GM23338 (cell line): ENCODE results near the gene GJB3. TPM values are rescaled to one million over a fixed set of nuclear protein-coding genes. Genes with fewer than 3 reads are reported as not detected.
A peak's percentile ranks its signal among the peaks of the same experiment; 100 is the strongest.

Experiments used
- ATAC-seq: fragments of 200-7000 bp; cut with Tn5 transposase; 3 replicates; pipeline ENCODE4 v1.9.1; 2020
- DNase-seq: peaks from one replicate; pipeline ENCODE4 v3.0.0-alpha.2; 2015; ENCODE audit warnings: low spot score
- H2AFZ ChIP-seq: fragments of 200-600 bp; sonication (generic); 2 replicates; pipeline ENCODE4 v1.8.0; 2016; ENCODE audit warnings: antibody characterized with exemption, mild to moderate bottlenecking, moderate library complexity
- H3F3A ChIP-seq: fragments of 200-600 bp; sonication (generic); replicated peaks from 2 replicates; pipeline ENCODE4 v1.8.0; 2017; ENCODE audit warnings: antibody characterized with exemption, mixed run types, low read depth
- H3K27ac ChIP-seq: fragments of 200-600 bp; sonication (generic); 2 replicates; pipeline ENCODE4 v1.6.1; 2016; ENCODE audit warnings: low read depth
- H3K27me3 ChIP-seq: fragments of 200-600 bp; sonication (generic); 2 replicates; pipeline ENCODE4 v1.8.0; 2016; ENCODE audit warnings: mild to moderate bottlenecking, mixed run types, moderate library complexity; ENCODE audit not compliant: insufficient read depth
- H3K36me3 ChIP-seq: fragments of 200-600 bp; sonication (generic); 2 replicates; pipeline ENCODE4 v1.8.0; 2016; ENCODE audit warnings: mild to moderate bottlenecking; ENCODE audit not compliant: insufficient read depth
- H3K4me1 ChIP-seq: fragments of 200-600 bp; sonication (generic); 2 replicates; pipeline ENCODE4 v1.8.0; 2016; ENCODE audit warnings: mild to moderate bottlenecking, moderate library complexity; ENCODE audit not compliant: insufficient read depth
- H3K4me2 ChIP-seq: fragments of 200-600 bp; sonication (generic); 2 replicates; pipeline ENCODE4 v1.7.1; 2017; ENCODE audit warnings: mixed run types
- H3K4me3 ChIP-seq: fragments of 200-600 bp; sonication (generic); 2 replicates; pipeline ENCODE4 v1.6.1; 2016; ENCODE audit warnings: mixed run types
- H3K79me2 ChIP-seq: fragments of 200-600 bp; sonication (generic); replicated peaks from 2 replicates; pipeline ENCODE4 v1.8.0; 2017; ENCODE audit warnings: mild to moderate bottlenecking; ENCODE audit not compliant: insufficient read depth
- H3K9me2 ChIP-seq: fragments of 200-600 bp; sonication (generic); 2 replicates; pipeline ENCODE4 v1.8.0; 2017; ENCODE audit not compliant: insufficient read depth
- H4K20me1 ChIP-seq: fragments of 200-600 bp; sonication (generic); replicated peaks from 2 replicates; pipeline ENCODE4 v1.8.0; 2017; ENCODE audit warnings: mild to moderate bottlenecking; ENCODE audit not compliant: insufficient read depth
- H3K27ac Mint-ChIP-seq: 2 replicates; pipeline ENCODE4 v1.8.0; 2020; ENCODE audit warnings: inconsistent platforms, mild to moderate bottlenecking, moderate library complexity, mixed read lengths
- H3K27me3 Mint-ChIP-seq: 3 replicates; pipeline ENCODE4 v1.8.0; 2022; ENCODE audit warnings: low read depth, mild to moderate bottlenecking, moderate library complexity, mixed read lengths, inconsistent platforms; ENCODE audit not compliant: insufficient read depth, poor library complexity
- H3K36me3 Mint-ChIP-seq: 3 replicates; pipeline ENCODE4 v1.8.0; 2021; ENCODE audit warnings: low read depth, mild to moderate bottlenecking, inconsistent platforms, moderate library complexity, mixed read lengths
- H3K4me1 Mint-ChIP-seq: 3 replicates; pipeline ENCODE4 v1.8.0; 2020; ENCODE audit warnings: mild to moderate bottlenecking, inconsistent platforms, mixed read lengths
- H3K4me3 Mint-ChIP-seq: 3 replicates; pipeline ENCODE4 v1.8.0; 2021; ENCODE audit warnings: moderate library complexity, mild to moderate bottlenecking, inconsistent platforms, mixed read lengths
- H3K9me3 Mint-ChIP-seq: 3 replicates; pipeline ENCODE4 v1.8.0; 2020; ENCODE audit warnings: moderate library complexity, mild to moderate bottlenecking, inconsistent platforms, mixed read lengths
- CREB1 ChIP-seq: fragments of 250-450 bp; sonication (Bioruptor Pico); IDR thresholded peaks from 2 replicates; pipeline ENCODE4 v1.5.0; 2020; ENCODE audit warnings: low read depth, mild to moderate bottlenecking, moderate library complexity
- EZH2 ChIP-seq: fragments of 200-600 bp; sonication (generic); IDR thresholded peaks from one replicate; pipeline ENCODE4 v1.8.0; 2017; ENCODE audit warnings: antibody characterized with exemption, mild to moderate bottlenecking, low read depth; ENCODE audit not compliant: unreplicated experiment
- EZH2phosphoT487 ChIP-seq: fragments of 200-600 bp; sonication (generic); IDR thresholded peaks from one replicate; pipeline ENCODE4 v1.8.1; 2018; ENCODE audit warnings: antibody characterized with exemption; ENCODE audit not compliant: unreplicated experiment
- JUNB ChIP-seq: IDR thresholded peaks from one replicate; pipeline ENCODE4 v1.6.1; 2016; ENCODE audit warnings: antibody characterized with exemption; ENCODE audit not compliant: unreplicated experiment
- NANOG ChIP-seq: IDR thresholded peaks from 2 replicates; pipeline ENCODE4 v1.6.1; 2016; ENCODE audit warnings: antibody characterized with exemption, borderline replicate concordance
- POLR2AphosphoS5 ChIP-seq: IDR thresholded peaks from 2 replicates; pipeline ENCODE4 v1.6.1; 2016; ENCODE audit warnings: antibody characterized with exemption, low read depth
- STAT1 ChIP-seq: IDR thresholded peaks from one replicate; pipeline ENCODE4 v1.6.1; 2016; ENCODE audit warnings: antibody characterized with exemption; ENCODE audit not compliant: unreplicated experiment
- ZNF114 ChIP-seq: fragments of 250-450 bp; sonication (Bioruptor Pico); IDR thresholded peaks from 2 replicates; pipeline ENCODE4 v1.5.0; 2020; ENCODE audit warnings: mild to moderate bottlenecking, moderate library complexity
- ZNF331 ChIP-seq: fragments of 250-450 bp; sonication (Bioruptor Pico); IDR thresholded peaks from 2 replicates; pipeline ENCODE4 v1.5.0; 2020; ENCODE audit warnings: low read depth, mild to moderate bottlenecking, moderate library complexity
- polyA plus RNA-seq: library from polyadenylated mRNA; unstranded; fragments of >200 nt; fragmentation: Nextera tagmentation; extraction: Ambion mirVana; gene quantifications from 2 replicates; pipeline ENCODE4 v1.2.1, GENCODE V29; 2016
- total RNA-seq: library from RNA; depleted of rRNA; stranded (reverse); fragments of >200 nt; shearing (Covaris generic); gene quantifications from 2 replicates; pipeline ENCODE4 v1.2.3, GENCODE V29; 2014
- TF ChIP-seq, protein P1 (sequence below): IDR thresholded peaks from one replicate; pipeline ENCODE4 v1.6.1; 2018; ENCODE audit warnings: antibody characterized with exemption; ENCODE audit not compliant: unreplicated experiment
- TF ChIP-seq, protein P2 (sequence below), 2 experiments: fragments of 200-600 bp in 1 of 2; sonication (generic) in 1 of 2; conservative IDR thresholded peaks; 2 replicates each; pipeline versions ENCODE4 v1.5.1 to v1.6.1; 2016 to 2017; ENCODE audit warnings: antibody characterized with exemption in 2 of 2, low read depth in 2 of 2, mild to moderate bottlenecking in 2 of 2, moderate library complexity in 1 of 2
- TF ChIP-seq, protein P3 (sequence below): IDR thresholded peaks from 2 replicates; pipeline ENCODE4 v1.6.1; 2016; ENCODE audit warnings: antibody characterized with exemption

GJB3 gene
- total and polyA plus RNA-seq, 2 experiments from 2014 or later: 0.26 to 0.31 TPM

DNA sequence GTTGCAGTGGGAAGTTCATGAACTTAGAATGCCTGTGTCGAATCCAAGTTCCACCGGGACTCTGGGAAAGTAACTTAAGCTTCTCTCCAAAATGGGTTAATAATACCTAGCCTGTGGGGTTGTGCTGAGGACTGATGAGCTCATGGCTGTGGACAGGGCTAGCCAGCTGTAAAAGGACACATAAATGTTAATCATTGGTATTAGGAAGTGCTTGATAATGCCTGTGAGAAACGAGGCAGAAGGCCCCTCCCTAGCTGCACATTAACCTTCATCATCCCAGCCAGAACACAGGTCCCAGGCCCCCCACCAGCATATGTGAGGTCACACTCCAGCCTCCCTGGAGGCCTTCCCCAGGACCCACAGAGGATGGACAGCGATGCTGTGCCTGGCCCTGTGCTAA lies 22.3 kb upstream of the GJB3 start (continued):
- TF ChIP-seq, protein P1, sequence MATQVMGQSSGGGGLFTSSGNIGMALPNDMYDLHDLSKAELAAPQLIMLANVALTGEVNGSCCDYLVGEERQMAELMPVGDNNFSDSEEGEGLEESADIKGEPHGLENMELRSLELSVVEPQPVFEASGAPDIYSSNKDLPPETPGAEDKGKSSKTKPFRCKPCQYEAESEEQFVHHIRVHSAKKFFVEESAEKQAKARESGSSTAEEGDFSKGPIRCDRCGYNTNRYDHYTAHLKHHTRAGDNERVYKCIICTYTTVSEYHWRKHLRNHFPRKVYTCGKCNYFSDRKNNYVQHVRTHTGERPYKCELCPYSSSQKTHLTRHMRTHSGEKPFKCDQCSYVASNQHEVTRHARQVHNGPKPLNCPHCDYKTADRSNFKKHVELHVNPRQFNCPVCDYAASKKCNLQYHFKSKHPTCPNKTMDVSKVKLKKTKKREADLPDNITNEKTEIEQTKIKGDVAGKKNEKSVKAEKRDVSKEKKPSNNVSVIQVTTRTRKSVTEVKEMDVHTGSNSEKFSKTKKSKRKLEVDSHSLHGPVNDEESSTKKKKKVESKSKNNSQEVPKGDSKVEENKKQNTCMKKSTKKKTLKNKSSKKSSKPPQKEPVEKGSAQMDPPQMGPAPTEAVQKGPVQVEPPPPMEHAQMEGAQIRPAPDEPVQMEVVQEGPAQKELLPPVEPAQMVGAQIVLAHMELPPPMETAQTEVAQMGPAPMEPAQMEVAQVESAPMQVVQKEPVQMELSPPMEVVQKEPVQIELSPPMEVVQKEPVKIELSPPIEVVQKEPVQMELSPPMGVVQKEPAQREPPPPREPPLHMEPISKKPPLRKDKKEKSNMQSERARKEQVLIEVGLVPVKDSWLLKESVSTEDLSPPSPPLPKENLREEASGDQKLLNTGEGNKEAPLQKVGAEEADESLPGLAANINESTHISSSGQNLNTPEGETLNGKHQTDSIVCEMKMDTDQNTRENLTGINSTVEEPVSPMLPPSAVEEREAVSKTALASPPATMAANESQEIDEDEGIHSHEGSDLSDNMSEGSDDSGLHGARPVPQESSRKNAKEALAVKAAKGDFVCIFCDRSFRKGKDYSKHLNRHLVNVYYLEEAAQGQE: no peak
- TF ChIP-seq CREB1 (no peak), POLR2AphosphoS5 (no peak), EZH2 (no peak), NANOG (no peak), ZNF114 (CRISPR knock-in tag) (no peak), EZH2phosphoT487 (no peak), ZNF331 (CRISPR knock-in tag) (no peak), STAT1 (no peak), JUNB (no peak)
- TF ChIP-seq, protein P2, sequence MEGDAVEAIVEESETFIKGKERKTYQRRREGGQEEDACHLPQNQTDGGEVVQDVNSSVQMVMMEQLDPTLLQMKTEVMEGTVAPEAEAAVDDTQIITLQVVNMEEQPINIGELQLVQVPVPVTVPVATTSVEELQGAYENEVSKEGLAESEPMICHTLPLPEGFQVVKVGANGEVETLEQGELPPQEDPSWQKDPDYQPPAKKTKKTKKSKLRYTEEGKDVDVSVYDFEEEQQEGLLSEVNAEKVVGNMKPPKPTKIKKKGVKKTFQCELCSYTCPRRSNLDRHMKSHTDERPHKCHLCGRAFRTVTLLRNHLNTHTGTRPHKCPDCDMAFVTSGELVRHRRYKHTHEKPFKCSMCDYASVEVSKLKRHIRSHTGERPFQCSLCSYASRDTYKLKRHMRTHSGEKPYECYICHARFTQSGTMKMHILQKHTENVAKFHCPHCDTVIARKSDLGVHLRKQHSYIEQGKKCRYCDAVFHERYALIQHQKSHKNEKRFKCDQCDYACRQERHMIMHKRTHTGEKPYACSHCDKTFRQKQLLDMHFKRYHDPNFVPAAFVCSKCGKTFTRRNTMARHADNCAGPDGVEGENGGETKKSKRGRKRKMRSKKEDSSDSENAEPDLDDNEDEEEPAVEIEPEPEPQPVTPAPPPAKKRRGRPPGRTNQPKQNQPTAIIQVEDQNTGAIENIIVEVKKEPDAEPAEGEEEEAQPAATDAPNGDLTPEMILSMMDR (conservative IDR thresholded peaks at IDR 0.05; ENCODE audit: low read depth in 2 of 2): no peak
- TF ChIP-seq, protein P3, sequence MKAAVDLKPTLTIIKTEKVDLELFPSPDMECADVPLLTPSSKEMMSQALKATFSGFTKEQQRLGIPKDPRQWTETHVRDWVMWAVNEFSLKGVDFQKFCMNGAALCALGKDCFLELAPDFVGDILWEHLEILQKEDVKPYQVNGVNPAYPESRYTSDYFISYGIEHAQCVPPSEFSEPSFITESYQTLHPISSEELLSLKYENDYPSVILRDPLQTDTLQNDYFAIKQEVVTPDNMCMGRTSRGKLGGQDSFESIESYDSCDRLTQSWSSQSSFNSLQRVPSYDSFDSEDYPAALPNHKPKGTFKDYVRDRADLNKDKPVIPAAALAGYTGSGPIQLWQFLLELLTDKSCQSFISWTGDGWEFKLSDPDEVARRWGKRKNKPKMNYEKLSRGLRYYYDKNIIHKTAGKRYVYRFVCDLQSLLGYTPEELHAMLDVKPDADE: no peak

DNA sequence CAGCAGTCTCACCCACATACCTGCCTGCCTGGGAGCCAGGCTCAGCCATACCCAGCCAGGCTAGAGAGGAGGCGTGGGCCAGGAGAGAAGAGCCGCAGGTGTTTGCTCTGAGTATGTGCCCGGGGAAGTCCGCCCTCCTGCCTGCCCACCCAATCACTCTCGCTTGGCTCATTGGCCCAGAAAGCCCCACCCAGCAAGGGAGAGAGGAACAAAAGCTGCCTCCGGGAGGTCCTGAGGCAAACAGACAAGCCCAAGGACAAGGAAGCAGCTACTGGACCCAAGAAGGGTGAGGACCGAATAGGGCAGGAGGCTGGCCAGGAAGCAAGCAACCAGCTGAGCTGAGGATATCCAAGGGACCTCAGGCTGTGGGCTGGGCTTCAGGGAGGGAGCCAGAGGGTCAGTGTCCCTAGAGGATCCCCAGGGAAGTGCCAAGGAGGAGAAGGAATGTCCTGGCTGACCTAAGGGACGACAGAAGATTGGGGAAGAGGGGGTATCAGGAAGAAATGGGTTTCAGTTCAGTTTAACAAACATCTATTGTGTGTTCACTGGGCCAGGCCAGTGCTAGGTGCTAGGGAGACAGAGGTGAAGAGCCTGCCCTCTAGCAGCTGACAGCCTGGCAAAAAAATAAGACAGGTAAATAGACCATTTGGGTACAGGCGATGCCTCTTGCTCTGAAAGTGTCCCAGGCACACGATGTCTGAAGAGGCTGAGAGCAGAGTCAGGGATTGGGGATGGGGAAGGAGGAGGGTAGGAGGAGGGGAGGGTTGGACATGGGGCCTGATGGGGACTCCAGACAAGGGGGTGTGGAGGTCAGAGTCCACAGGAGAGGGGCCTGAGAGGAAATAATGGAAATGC lies 21.3 kb upstream of the GJB3 start, which contains the start of gene GJB4:
Gene GJB4 (plus strand): TSS at position 238 of the 855 bp plus-strand sequence. CDS start 1,515 bp downstream, outside the sequence.
- H3K36me3 Mint-ChIP-seq: no peaks in the 10 kb centered on the region; the same call in 2 of the 3 replicates
- peaks cover 10% of the 10 kb centered on the region for H3K27me3 Mint-ChIP-seq
- no peak within 1 kb of the TSS for H3K4me2 ChIP-seq
- no peak within 1 kb of the TSS for H3K27ac Mint-ChIP-seq
- H3K79me2 ChIP-seq: no peaks in the 10 kb centered on the region
- peaks cover 21% of the 10 kb centered on the region for H3K4me1 Mint-ChIP-seq
- DNase-seq: peak; percentile 61
- no peak within 1 kb of the TSS for H3K4me3 Mint-ChIP-seq
- no peak within 1 kb of the TSS for H3K27ac ChIP-seq
- peaks cover 3% of the 10 kb centered on the region; the same call in 1 of the 3 replicates for H3K9me3 Mint-ChIP-seq
- H3K9me2 ChIP-seq: 0 out of 2 replicates have a peak, but pooled peaks cover 4% of the 10 kb centered on the region
- no peak within 1 kb of the TSS for H3K4me3 ChIP-seq
- peaks cover 3% of the 10 kb centered on the region for H3K4me1 ChIP-seq
- no peaks in the 10 kb centered on the region for H3K36me3 ChIP-seq
- no peaks in the 10 kb centered on the region for H3K27me3 ChIP-seq
- ATAC-seq: peak; percentile 70
- H4K20me1 ChIP-seq: no peaks in the 10 kb centered on the region
- peak within 1 kb of the TSS; percentile 69; the same call in 1 of the 2 replicates for H2AFZ ChIP-seq
- H3F3A ChIP-seq: no peaks in the 10 kb centered on the region
- no peak for TF ChIP-seq POLR2AphosphoS5
- TF ChIP-seq, protein P2 (conservative IDR thresholded peaks at IDR 0.05; ENCODE audit: low read depth in 2 of 2): 0 out of 4 replicates have a peak, but pooled peaks of 1 of the 2 experiments have one; percentile 6
